GM12878 (cell line): ENCODE data around the gene SRP68. TPM values are rescaled to one million over a fixed set of nuclear protein-coding genes. Genes with fewer than 3 reads are reported as not detected.

Experiments
- ATAC-seq: fragments of 200-7000 bp; cut with Tn5 transposase; 3 replicates; pipeline ENCODE4 v1.9.1; 2020; ENCODE audit warnings: mild to moderate bottlenecking, moderate library complexity
- BruUV-seq: library from RNA; stranded (reverse); fragments of 400-500 nt; replicated peaks from 2 replicates; lab custom pipeline; 2021; lab: Mats Ljungman, UMichigan
- CTCF ChIA-PET: fragments of 300-600 bp; sonication (Branson Sonifier 250); formaldehyde crosslinking; extraction: SDS; loops from one replicate; lab custom pipeline; 2021; ENCODE audit warnings: inconsistent platforms; lab: Yijun Ruan, JAX
- POLR2A ChIA-PET: fragments of 350-600 bp; formaldehyde crosslinking; extraction: SDS; loops from one replicate; lab custom pipeline; 2021; ENCODE audit warnings: inconsistent platforms; lab: Charles Lee
- RAD21 ChIA-PET: fragments of 300-600 bp; sonication (Branson Sonifier 250); formaldehyde crosslinking; loops from one replicate; lab custom pipeline; 2023; ENCODE audit warnings: antibody characterized with exemption; ENCODE audit not compliant: unreplicated experiment; lab: Charles Lee
- SMC1A ChIA-PET: fragments of 300-600 bp; sonication (Branson Sonifier 250); formaldehyde crosslinking; loops from one replicate; lab custom pipeline; 2023; ENCODE audit not compliant: unreplicated experiment, uncharacterized antibody; lab: Charles Lee
- DNase-seq: peaks from one replicate; pipeline ENCODE4 v3.0.0-alpha.2; 2011; ENCODE audit warnings: low read depth, low spot score
- FAIRE-seq: peaks from 3 replicates; lab custom pipeline; 2011; peaks lifted over from hg19 to GRCh38; lab: Jason Lieb, UNC
- H2AFZ ChIP-seq: 2 replicates; pipeline ENCODE4 v1.6.0; 2011; ENCODE audit warnings: low read depth, low read length, control low read depth; ENCODE audit not compliant: control insufficient read depth
- H3K27ac ChIP-seq: 2 replicates; pipeline ENCODE4 v1.5.1; 2011; ENCODE audit warnings: control low read depth; ENCODE audit not compliant: control insufficient read depth, insufficient read depth
- H3K27me3 ChIP-seq, 2 experiments: replicated peaks in 1 of 2; 2 replicates each; pipeline versions ENCODE4 v1.6.0 to v1.6.1; 2011; ENCODE audit warnings: low read length in 1 of 2; ENCODE audit not compliant: control insufficient read depth in 2 of 2, insufficient read depth in 2 of 2
- H3K36me3 ChIP-seq, 2 experiments: 2 replicates each; pipeline ENCODE4 v1.5.1; 2011; ENCODE audit warnings: low read length in 1 of 2; ENCODE audit not compliant: control insufficient read depth in 2 of 2, insufficient read depth in 2 of 2
- H3K4me1 ChIP-seq: 2 replicates; pipeline ENCODE4 v1.6.1; 2011; ENCODE audit warnings: mild to moderate bottlenecking, low read length, moderate library complexity, mixed read lengths; ENCODE audit not compliant: control insufficient read depth, insufficient read depth
- H3K4me2 ChIP-seq: 2 replicates; pipeline ENCODE4 v1.6.0; 2011; ENCODE audit warnings: control low read depth; ENCODE audit not compliant: control insufficient read depth, insufficient read depth
- H3K4me3 ChIP-seq: fragments of 200-600 bp; sonication (generic); 2 replicates; pipeline ENCODE4 v1.5.1; 2016
- H3K79me2 ChIP-seq: 2 replicates; pipeline ENCODE4 v1.6.0; 2011; ENCODE audit warnings: low read length; ENCODE audit not compliant: control insufficient read depth, insufficient read depth
- H3K9ac ChIP-seq: 2 replicates; pipeline ENCODE4 v1.8.0; 2011; ENCODE audit warnings: low read length, control low read depth, mixed read lengths; ENCODE audit not compliant: control insufficient read depth, insufficient read depth
- H3K9me3 ChIP-seq: replicated peaks from 3 replicates; pipeline ENCODE4 v1.5.1; 2011; ENCODE audit warnings: mild to moderate bottlenecking, low read length; ENCODE audit not compliant: control insufficient read depth, insufficient read depth
- H4K20me1 ChIP-seq: 2 replicates; pipeline ENCODE4 v1.6.0; 2011; ENCODE audit not compliant: control insufficient read depth, insufficient read depth
- BHLHE40 ChIP-seq, 2 experiments: fragments of 450-650 bp in 1 of 2; IDR thresholded peaks; 2 replicates each; pipeline ENCODE4 v1.6.1; 2011 to 2017; ENCODE audit warnings: low read depth in 2 of 2, borderline replicate concordance in 1 of 2, improper control_type of control experiment in 1 of 2, low read length in 1 of 2, mild to moderate bottlenecking in 1 of 2
- MEF2A ChIP-seq: IDR thresholded peaks from 2 replicates; pipeline ENCODE4 v1.6.1; 2011; ENCODE audit warnings: low read depth, mild to moderate bottlenecking, low read length, moderate library complexity; ENCODE audit not compliant: insufficient read depth
- MEF2B ChIP-seq: fragments of 450-650 bp; IDR thresholded peaks from 2 replicates; pipeline ENCODE4 v1.6.1; 2018; ENCODE audit warnings: mild to moderate bottlenecking, moderate library complexity; ENCODE audit not compliant: partially characterized antibody, poor library complexity, severe bottlenecking
- POLR2AphosphoS5 ChIP-seq: IDR thresholded peaks from 2 replicates; pipeline ENCODE4 v1.6.1; 2011; ENCODE audit warnings: mild to moderate bottlenecking, low read length, inconsistent platforms
- ZBED1 ChIP-seq: IDR thresholded peaks from 2 replicates; pipeline ENCODE4 v1.6.1; 2016; ENCODE audit warnings: borderline replicate concordance
- ZNF274 ChIP-seq: IDR thresholded peaks from one replicate; pipeline ENCODE4 v1.8.0; 2011; ENCODE audit not compliant: insufficient read length, insufficient read depth
- WGBS: methylation state at CpG from one replicate; pipeline ENCODE4 v1.1.6; 2016; ENCODE audit warnings: low lambda C conversion rate; ENCODE audit not compliant: insufficient replicate concordance, insufficient coverage; ENCODE audit errors: missing lambda C conversion rate; 5-methylcytosine and 5-hydroxymethylcytosine counted together
- in situ Hi-C: fragments of 300-500 bp; cut with MboI; formaldehyde crosslinking; loops from 9 replicates; pipeline ENCODE4 v1.14.3; 2018; ENCODE audit warnings: mixed read lengths
- intact Hi-C: fragments of 100-400 bp; cut with micrococcal nuclease; formaldehyde crosslinking; loops from one replicate; pipeline ENCODE4 v1.14.2; 2022; ENCODE audit not compliant: unreplicated experiment
- polyA plus RNA-seq, 11 experiments: library from polyadenylated mRNA; depleted of rRNA in 4 of 11; unstranded in 6 of 11; stranded (reverse) in 5 of 11; fragments of >200 nt; fragmentation: Nextera tagmentation in 4 of 11; fragmentation: Illumina TruSeq in 1 of 11; extraction: Ambion mirVana in 4 of 11; extraction: Trizol in 1 of 11; gene quantifications; 1 replicate in 1 of 11; 2 replicates in 10 of 11; pipeline versions ENCODE4 v1.2.1 to v1.2.3, GENCODE V29; 2011 to 2016; ENCODE audit warnings: inconsistent platforms in 2 of 11, missing spikeins in 2 of 11, low read depth in 1 of 11
- total RNA-seq, 4 experiments: library from RNA; depleted of rRNA in 3 of 4; stranded (reverse); fragments of >200 nt in 3 of 4; fragmentation: Illumina TruSeq in 1 of 4; extraction: Trizol in 1 of 4; gene quantifications; 2 replicates each; pipeline versions ENCODE4 v1.2.1 to v1.2.3, GENCODE V29; 2013 to 2021
- TF ChIP-seq, protein P1 (sequence below): IDR thresholded peaks from 2 replicates; pipeline ENCODE4 v1.6.1; 2012; ENCODE audit warnings: low read depth, low read length, improper control_type of control experiment

SRP68 gene
- total and polyA plus RNA-seq, 10 of the 15 experiments (the other 5 are each of a cell fraction or from before 2014, with no cell fraction given): 24.7 to 89.7 (median 62.7) TPM

DNA sequence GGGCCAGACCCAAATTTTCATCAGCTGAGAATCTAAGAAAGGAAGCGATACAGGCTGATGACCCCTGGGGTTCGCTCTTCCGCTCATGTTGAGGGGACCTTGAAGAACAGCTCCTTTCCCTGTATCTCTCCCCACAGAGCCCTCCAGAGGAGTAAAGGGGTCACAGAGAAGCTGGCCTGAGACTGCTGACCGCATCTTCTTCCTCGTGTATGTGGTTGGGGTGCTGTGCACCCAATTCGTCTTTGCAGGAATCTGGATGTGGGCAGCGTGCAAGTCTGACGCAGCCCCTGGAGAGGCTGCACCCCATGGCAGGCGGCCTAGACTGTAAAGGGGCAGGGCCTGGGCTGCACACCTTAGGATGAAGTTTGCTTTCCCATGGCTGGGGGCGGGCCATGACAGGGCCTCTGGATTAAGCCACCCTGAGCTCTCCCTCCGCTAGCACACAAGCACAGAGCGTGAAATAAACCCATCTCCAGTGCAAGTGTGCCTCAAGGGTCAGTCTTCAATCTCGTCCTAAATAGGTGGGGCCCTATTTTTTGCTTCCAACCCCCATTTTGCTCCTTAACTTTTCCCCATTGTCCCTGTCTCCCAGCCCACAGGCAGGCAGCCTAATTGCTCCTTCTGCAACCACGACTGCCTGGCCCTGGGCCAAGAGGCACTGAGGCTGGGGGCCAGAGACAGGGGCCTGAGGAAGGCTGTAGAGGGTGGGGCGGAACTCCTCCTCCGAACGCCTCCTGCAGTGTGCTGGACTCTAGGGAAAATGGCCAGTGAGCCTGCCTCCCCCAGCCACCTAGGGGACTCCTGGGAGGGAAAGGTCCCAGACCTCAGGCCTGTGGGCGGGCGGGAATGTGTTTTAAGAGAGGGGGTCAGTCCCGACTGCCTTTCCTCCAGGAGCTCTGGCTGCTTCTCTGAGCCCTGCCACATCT, 10.3 kb upstream of the SRP68 start:
- Histone ChIP-seq H3K79me2 (no peaks in the 10 kb centered on the region), H3K4me2 (no peak overlapping the region), H3K27ac (no peak overlapping the region), H2AFZ (no peak overlapping the region), H3K27me3 (no peaks in the 10 kb centered on the region; a peak in 1 of 4 replicates), H4K20me1 (no peaks in the 10 kb centered on the region), H3K9me3 (no peaks in the 10 kb centered on the region), H3K9ac (no peak overlapping the region), H3K4me3 (no peak overlapping the region), H3K36me3 (peaks cover 5 to 13% of the 10 kb centered on the region in 2 experiments; a peak in 3 of 4 replicates), H3K4me1 (no peaks in the 10 kb centered on the region)
- in situ Hi-C loops (no loop called here), intact Hi-C loops (no loop called here)
- RAD21 ChIA-PET: no interaction called here
- no peak for DNase-seq
- BruUV-seq: TSS peak; percentile 40
- POLR2A ChIA-PET: no interaction called here
- no peak for ATAC-seq
- TF ChIP-seq ZNF274 (no peak), ZBED1 (no peak), MEF2B (no peak), MEF2A (no peak), POLR2AphosphoS5 (no peak), BHLHE40 (IDR thresholded peaks at IDR 0.05; ENCODE audit: borderline replicate concordance in 1 of 2, low read depth in 2 of 2, low read length in 1 of 2) (no peak)
- TF ChIP-seq, protein P1, sequence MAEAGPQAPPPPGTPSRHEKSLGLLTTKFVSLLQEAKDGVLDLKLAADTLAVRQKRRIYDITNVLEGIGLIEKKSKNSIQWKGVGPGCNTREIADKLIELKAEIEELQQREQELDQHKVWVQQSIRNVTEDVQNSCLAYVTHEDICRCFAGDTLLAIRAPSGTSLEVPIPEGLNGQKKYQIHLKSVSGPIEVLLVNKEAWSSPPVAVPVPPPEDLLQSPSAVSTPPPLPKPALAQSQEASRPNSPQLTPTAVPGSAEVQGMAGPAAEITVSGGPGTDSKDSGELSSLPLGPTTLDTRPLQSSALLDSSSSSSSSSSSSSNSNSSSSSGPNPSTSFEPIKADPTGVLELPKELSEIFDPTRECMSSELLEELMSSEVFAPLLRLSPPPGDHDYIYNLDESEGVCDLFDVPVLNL: no peak
- CTCF ChIA-PET: interaction anchor here (0.7 kb wide), 1 partner anchor 70 kb away, joined by 3 read pairs; no protein-coding TSS in a partner anchor
- no peak for FAIRE-seq
- 75% methylated on average over 20 of the region's 20 CpGs for WGBS
- SMC1A ChIA-PET: interaction anchor here (1.0 kb wide), 1 partner anchor 541 kb away, joined by 3 read pairs; no protein-coding TSS in a partner anchor
